Fibroblast of lung (primary cell): Measurements from ENCODE around the gene ALKBH4. TPM values are rescaled to one million over a fixed set of nuclear protein-coding genes. Genes with fewer than 3 reads are reported as not detected.
"Not testable (repeated sequence)": the region's sequence is repeated elsewhere in the genome, so short reads cannot be mapped to it uniquely, and the experiment has no call there.

Experiments used
- DNase-seq, 2 donors: peaks; one replicate each; pipeline versions ENCODE4 v3.0.0 to v3.0.0-alpha.2; 2010; ENCODE audit warnings: low read depth in 2 of 2
- H2AFZ ChIP-seq: 2 replicates; pipeline ENCODE4 v1.5.1; 2012; ENCODE audit warnings: low read length, control low read depth, inconsistent platforms
- H3K27ac ChIP-seq: 2 replicates; pipeline ENCODE4 v1.5.1; 2011; ENCODE audit warnings: low read length, control low read depth; ENCODE audit not compliant: insufficient read depth
- H3K27me3 ChIP-seq: 2 replicates; pipeline ENCODE4 v1.5.1; 2011; ENCODE audit warnings: mild to moderate bottlenecking, low read length; ENCODE audit not compliant: control insufficient read depth, insufficient read depth
- H3K36me3 ChIP-seq: 2 replicates; pipeline ENCODE4 v1.5.1; 2011; ENCODE audit warnings: low read length; ENCODE audit not compliant: control insufficient read depth, insufficient read depth
- H3K4me1 ChIP-seq: 2 replicates; pipeline ENCODE4 v1.5.1; 2011; ENCODE audit warnings: low read length; ENCODE audit not compliant: control insufficient read depth, insufficient read depth; ENCODE audit errors: extremely low read depth
- H3K4me2 ChIP-seq: 2 replicates; pipeline ENCODE4 v1.5.1; 2011; ENCODE audit warnings: low read length, control low read depth; ENCODE audit not compliant: insufficient read depth; ENCODE audit errors: extremely low read depth
- H3K4me3 ChIP-seq, 4 experiments: fragments of 200-600 bp in 1 of 4; sonication (generic) in 1 of 4; replicated peaks in 1 of 4; 2 replicates each; pipeline ENCODE4 v1.5.1; 2011 to 2016; ENCODE audit warnings: low read length in 4 of 4, low read depth in 3 of 4, mild to moderate bottlenecking in 3 of 4, control low read depth in 2 of 4, inconsistent platforms in 1 of 4, mixed read lengths in 1 of 4; ENCODE audit not compliant: insufficient read depth in 1 of 4; ENCODE audit errors: control extremely low read depth in 1 of 4
- H3K79me2 ChIP-seq: 2 replicates; pipeline ENCODE4 v1.5.1; 2012; ENCODE audit warnings: mild to moderate bottlenecking, low read length, inconsistent platforms; ENCODE audit not compliant: control insufficient read depth, insufficient read depth
- H3K9ac ChIP-seq: 2 replicates; pipeline ENCODE4 v1.5.1; 2011; ENCODE audit warnings: mild to moderate bottlenecking, low read length, control low read depth; ENCODE audit not compliant: insufficient read depth
- H3K9me3 ChIP-seq: 2 replicates; pipeline ENCODE4 v1.5.1; 2012; ENCODE audit warnings: low read depth, low read length; ENCODE audit not compliant: control insufficient read depth, insufficient read depth
- H4K20me1 ChIP-seq: 2 replicates; pipeline ENCODE4 v1.5.1; 2011; ENCODE audit warnings: low read length; ENCODE audit not compliant: control insufficient read depth, insufficient read depth; ENCODE audit errors: extremely low read depth
- polyA plus RNA-seq, 2 donors: library from polyadenylated mRNA; depleted of rRNA in 1 of 2; stranded (reverse) in 1 of 2; unstranded in 1 of 2; fragments of >200 nt; gene quantifications; 2 replicates each; pipeline ENCODE4 v1.2.1, GENCODE V29; 2011 to 2012; ENCODE audit warnings: missing spikeins in 1 of 2
- total RNA-seq: library from RNA; depleted of rRNA; stranded (reverse); fragments of >200 nt; gene quantifications from 2 replicates; pipeline ENCODE4 v1.2.1, GENCODE V29; 2014

The ALKBH4 gene
- total and polyA plus RNA-seq, 2 donors (not counting 1 experiment from before 2014, with no cell fraction given) = 3.7 to 13.2 TPM

GRCh38 chr7:102494026-102494425 lies 29.4 kb upstream of the ALKBH4 start:
- not testable (repeated sequence) for H3K4me1 ChIP-seq, H3K9me3 ChIP-seq, H3K27me3 ChIP-seq, H3K36me3 ChIP-seq, DNase-seq, H3K27ac ChIP-seq, H3K9ac ChIP-seq, H3K4me3 ChIP-seq, H3K4me2 ChIP-seq, H4K20me1 ChIP-seq, H3K79me2 ChIP-seq, H2AFZ ChIP-seq

- not testable (repeated sequence) for H3K79me2 ChIP-seq, H3K9me3 ChIP-seq, H3K36me3 ChIP-seq, H3K27me3 ChIP-seq, H3K4me3 ChIP-seq, H3K4me2 ChIP-seq, H3K9ac ChIP-seq, DNase-seq, H3K27ac ChIP-seq, H4K20me1 ChIP-seq, H2AFZ ChIP-seq, H3K4me1 ChIP-seq
Observed at GRCh38 chr7:102493220-102493935, 28.7 kb upstream of the ALKBH4 start.

- H2AFZ ChIP-seq, H3K4me2 ChIP-seq, H3K27ac ChIP-seq, H3K79me2 ChIP-seq, H4K20me1 ChIP-seq, H3K9ac ChIP-seq, H3K36me3 ChIP-seq, H3K27me3 ChIP-seq, H3K4me1 ChIP-seq, H3K9me3 ChIP-seq, H3K4me3 ChIP-seq, DNase-seq: not testable (repeated sequence)
Observed at GRCh38 chr7:102490529-102491075, 25.9 kb upstream of the ALKBH4 start.

- H3K36me3 ChIP-seq, DNase-seq, H3K27me3 ChIP-seq, H2AFZ ChIP-seq, H3K9ac ChIP-seq, H3K79me2 ChIP-seq, H4K20me1 ChIP-seq, H3K9me3 ChIP-seq, H3K4me1 ChIP-seq, H3K4me2 ChIP-seq, H3K4me3 ChIP-seq, H3K27ac ChIP-seq: not testable (repeated sequence)
Observed at GRCh38 chr7:102484317-102484716, 19.7 kb upstream of the ALKBH4 start.

- not testable (repeated sequence) for DNase-seq, H3K4me1 ChIP-seq, H4K20me1 ChIP-seq, H2AFZ ChIP-seq, H3K27ac ChIP-seq, H3K9ac ChIP-seq, H3K4me3 ChIP-seq, H3K79me2 ChIP-seq, H3K9me3 ChIP-seq, H3K27me3 ChIP-seq, H3K4me2 ChIP-seq, H3K36me3 ChIP-seq
Observed at GRCh38 chr7:102481962-102482361, 17.3 kb upstream of the ALKBH4 start.
